Effector memory CD4-positive, alpha-beta T cell (primary cell): Measurements from ENCODE around the gene FGF9.

Source experiments
- DNase-seq, 3 donors: peaks; one replicate each; pipeline ENCODE4 v3.0.0-alpha.2; 2020
- H3K27ac ChIP-seq: 2 replicates; pipeline ENCODE4 v1.7.0; 2013; ENCODE audit warnings: mild to moderate bottlenecking, low read length, moderate library complexity; ENCODE audit not compliant: insufficient read depth, poor library complexity, severe bottlenecking
- H3K27me3 ChIP-seq: replicated peaks from 2 replicates; pipeline ENCODE4 v1.7.0; 2013; ENCODE audit warnings: mild to moderate bottlenecking, low read length; ENCODE audit not compliant: insufficient read depth, control insufficient read depth, poor library complexity, severe bottlenecking
- H3K36me3 ChIP-seq: 2 replicates; pipeline ENCODE4 v1.7.0; 2013; ENCODE audit warnings: mild to moderate bottlenecking, low read length, moderate library complexity; ENCODE audit not compliant: control insufficient read depth, insufficient read depth
- H3K4me1 ChIP-seq: 2 replicates; pipeline ENCODE4 v1.7.0; 2013; ENCODE audit warnings: low read length, mild to moderate bottlenecking; ENCODE audit not compliant: control insufficient read depth, insufficient read depth, poor library complexity, severe bottlenecking
- H3K4me3 ChIP-seq: 2 replicates; pipeline ENCODE4 v1.7.0; 2013; ENCODE audit warnings: low read length, low read depth, mild to moderate bottlenecking; ENCODE audit not compliant: insufficient read depth, poor library complexity, severe bottlenecking
- H3K9me3 ChIP-seq: 2 replicates; pipeline ENCODE4 v1.7.0; 2013; ENCODE audit warnings: mild to moderate bottlenecking, low read length, moderate library complexity; ENCODE audit not compliant: control insufficient read depth

The FGF9 gene

GRCh38 chr13:21749410-21749809, 78.5 kb downstream of the FGF9 start:
- H3K36me3 ChIP-seq = no peaks in the 10 kb centered on the region
- no peaks in the 10 kb centered on the region for H3K9me3 ChIP-seq
- no peak overlapping the region for H3K27ac ChIP-seq
- no peaks in the 10 kb centered on the region for H3K27me3 ChIP-seq
- H3K4me3 ChIP-seq = no peak overlapping the region
- no peaks in the 10 kb centered on the region for H3K4me1 ChIP-seq
- no peak for DNase-seq

GRCh38 chr13:21752501-21752900, 81.6 kb downstream of the FGF9 start:
- DNase-seq = no peak
- Histone ChIP-seq H3K27ac (no peak overlapping the region), H3K9me3 (no peaks in the 10 kb centered on the region), H3K4me3 (no peak overlapping the region), H3K27me3 (no peaks in the 10 kb centered on the region), H3K36me3 (no peaks in the 10 kb centered on the region), H3K4me1 (no peaks in the 10 kb centered on the region)

GRCh38 chr13:21753117-21753729, 82.3 kb downstream of the FGF9 start:
- Histone ChIP-seq H3K36me3 (no peaks in the 10 kb centered on the region), H3K4me1 (no peaks in the 10 kb centered on the region), H3K27me3 (no peaks in the 10 kb centered on the region), H3K27ac (no peak overlapping the region), H3K4me3 (no peak overlapping the region), H3K9me3 (no peaks in the 10 kb centered on the region)
- no peak for DNase-seq
